ENCODE measurements around the gene OCLN. TPM values are rescaled to one million over a fixed set of nuclear protein-coding genes. Genes with fewer than 3 reads are reported as not detected.
"Not testable (repeated sequence)": the region's sequence is repeated elsewhere in the genome, so short reads cannot be mapped to it uniquely, and the experiment has no call there.

Gene OCLN
- total RNA-seq, 1 experiment from 2014 or later: 33.3 TPM

DNA sequence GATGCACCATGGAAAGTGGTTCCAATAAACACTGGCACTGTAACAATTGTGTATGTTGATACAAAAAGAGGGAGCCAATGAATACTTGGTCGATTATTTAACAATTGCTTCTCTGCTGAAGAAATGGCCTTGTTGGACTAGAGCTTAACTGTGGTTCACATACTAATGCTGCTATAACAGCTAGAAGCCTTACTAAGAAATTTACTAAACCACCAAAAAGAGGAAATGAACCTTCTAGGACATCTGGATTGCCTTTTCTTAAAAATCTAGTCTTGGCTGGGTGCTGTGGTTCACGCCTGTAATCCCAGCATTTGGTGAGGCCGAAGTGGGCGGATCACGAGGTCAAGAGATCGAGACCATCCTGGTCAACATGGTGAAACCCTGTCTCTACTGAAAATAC, 109.4 kb downstream of the OCLN start:
- not testable (repeated sequence) for H3K4me3 ChIP-seq (ENCODE audit: insufficient read depth, low read depth, low read length); DNase-seq; H3K27me3 ChIP-seq (ENCODE audit: control insufficient read depth, insufficient read depth, low read length); H3K36me3 ChIP-seq (replicated peaks; ENCODE audit: control insufficient read depth, insufficient read depth, low read length)

DNA sequence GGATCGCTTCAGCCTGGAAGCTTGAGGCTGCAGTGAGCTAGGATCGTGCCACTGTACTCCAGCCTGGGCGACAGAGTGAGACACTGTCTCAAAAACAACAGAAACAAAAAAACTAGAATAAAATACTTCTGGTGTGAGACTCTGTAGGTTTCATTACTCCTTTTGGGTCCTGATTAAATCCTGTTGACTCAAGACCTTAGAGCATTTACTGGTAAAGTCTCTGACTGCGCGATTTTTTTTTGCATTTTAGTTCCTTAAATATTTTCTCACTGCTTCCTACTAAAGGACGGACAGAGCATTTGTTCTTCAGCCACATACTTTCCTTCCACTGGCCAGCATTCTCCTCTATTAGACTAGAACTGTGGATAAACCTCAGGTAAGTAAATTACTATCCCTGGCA, 114.2 kb downstream of the OCLN start:
- not testable (repeated sequence) for H3K27me3 ChIP-seq (ENCODE audit: control insufficient read depth, insufficient read depth, low read length); H3K36me3 ChIP-seq (replicated peaks; ENCODE audit: control insufficient read depth, insufficient read depth, low read length); DNase-seq; H3K4me3 ChIP-seq (ENCODE audit: insufficient read depth, low read depth, low read length)

Other genes starting within 250 kb of the OCLN start
- 0.30 TPM in 1 of 2 replicates, not detected in the other for gene CCDC125, start 160.0 kb upstream of the OCLN start, total RNA-seq (2014; rRNA removed; shearing (Covaris generic))
- gene AK6, start 123.3 kb upstream of the OCLN start, total RNA-seq (2014; rRNA removed; shearing (Covaris generic)): 34.2 and 52.3 TPM in 2 replicates
- gene TAF9, start 123.3 kb upstream of the OCLN start, total RNA-seq (2014; rRNA removed; shearing (Covaris generic)): 84.4 and 105 TPM in 2 replicates
- 39.1 TPM in 2 replicates for gene RAD17, start 123.0 kb upstream of the OCLN start, total RNA-seq (2014; rRNA removed; shearing (Covaris generic))
- 15.6 and 19.9 TPM in 2 replicates for gene MARVELD2, start 77.7 kb upstream of the OCLN start, total RNA-seq (2014; rRNA removed; shearing (Covaris generic))
- gene GTF2H2C, start 67.4 kb downstream of the OCLN start, total RNA-seq (2014; rRNA removed; shearing (Covaris generic)): 59.2 and 61.4 TPM in 2 replicates

Data from H7 (cell line).